ENCODE results near the gene INTS2.

DNA sequence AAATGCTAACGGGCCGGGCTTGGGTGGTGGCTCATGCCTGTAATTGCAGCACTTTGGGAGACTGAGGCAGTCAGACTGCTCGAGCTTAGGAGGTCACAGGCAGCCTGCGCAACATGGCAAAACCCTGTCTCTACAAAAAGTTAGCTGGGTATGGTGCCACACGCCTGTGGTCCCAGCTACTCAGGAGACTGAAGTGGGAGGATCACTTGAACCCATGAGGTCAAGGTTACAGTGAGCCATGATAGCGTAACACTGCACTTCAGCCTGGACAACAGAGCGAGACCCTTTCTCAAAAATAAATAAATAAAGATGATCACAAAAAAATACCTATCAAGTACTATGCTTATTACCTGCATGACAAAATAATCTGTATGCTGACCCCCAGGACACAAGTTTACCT lies 46.3 kb upstream of the INTS2 start:
- TF ChIP-seq, protein P1, sequence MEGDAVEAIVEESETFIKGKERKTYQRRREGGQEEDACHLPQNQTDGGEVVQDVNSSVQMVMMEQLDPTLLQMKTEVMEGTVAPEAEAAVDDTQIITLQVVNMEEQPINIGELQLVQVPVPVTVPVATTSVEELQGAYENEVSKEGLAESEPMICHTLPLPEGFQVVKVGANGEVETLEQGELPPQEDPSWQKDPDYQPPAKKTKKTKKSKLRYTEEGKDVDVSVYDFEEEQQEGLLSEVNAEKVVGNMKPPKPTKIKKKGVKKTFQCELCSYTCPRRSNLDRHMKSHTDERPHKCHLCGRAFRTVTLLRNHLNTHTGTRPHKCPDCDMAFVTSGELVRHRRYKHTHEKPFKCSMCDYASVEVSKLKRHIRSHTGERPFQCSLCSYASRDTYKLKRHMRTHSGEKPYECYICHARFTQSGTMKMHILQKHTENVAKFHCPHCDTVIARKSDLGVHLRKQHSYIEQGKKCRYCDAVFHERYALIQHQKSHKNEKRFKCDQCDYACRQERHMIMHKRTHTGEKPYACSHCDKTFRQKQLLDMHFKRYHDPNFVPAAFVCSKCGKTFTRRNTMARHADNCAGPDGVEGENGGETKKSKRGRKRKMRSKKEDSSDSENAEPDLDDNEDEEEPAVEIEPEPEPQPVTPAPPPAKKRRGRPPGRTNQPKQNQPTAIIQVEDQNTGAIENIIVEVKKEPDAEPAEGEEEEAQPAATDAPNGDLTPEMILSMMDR (conservative IDR thresholded peaks at IDR 0.05) = no peak
- TF ChIP-seq ZFX (IDR thresholded peaks at IDR 0.05) = no peak
